H9 (cell line): ENCODE results near the gene CHIT1. TPM values are rescaled to one million over a fixed set of nuclear protein-coding genes. Genes with fewer than 3 reads are reported as not detected.

Source experiments
- DNase-seq: peaks from one replicate; pipeline ENCODE4 v3.0.0-alpha.2; 2017
- H2AFZ ChIP-seq: one replicate; pipeline ENCODE4 v1.6.1; 2013; ENCODE audit warnings: mild to moderate bottlenecking, low read length, control low read depth, moderate library complexity
- H2AK5ac ChIP-seq: 2 replicates; pipeline ENCODE4 v1.6.1; 2013; ENCODE audit warnings: low read length, control low read depth, mixed read lengths; ENCODE audit not compliant: insufficient read length
- H2BK120ac ChIP-seq: one replicate; pipeline ENCODE4 v1.6.1; 2013; ENCODE audit warnings: low read depth, mild to moderate bottlenecking, low read length, control low read depth, inconsistent platforms; ENCODE audit not compliant: poor library complexity, severe bottlenecking
- H2BK12ac ChIP-seq: 2 replicates; pipeline ENCODE4 v1.6.1; 2013; ENCODE audit warnings: low read length, control low read depth, mixed read lengths, low read depth; ENCODE audit not compliant: insufficient read length
- H2BK15ac ChIP-seq: 2 replicates; pipeline ENCODE4 v1.6.1; 2013; ENCODE audit warnings: low read depth, low read length, control low read depth
- H2BK20ac ChIP-seq: one replicate; pipeline ENCODE4 v1.6.1; 2013; ENCODE audit warnings: low read depth, mild to moderate bottlenecking, low read length, control low read depth, inconsistent platforms; ENCODE audit not compliant: poor library complexity, severe bottlenecking
- H2BK5ac ChIP-seq: 2 replicates; pipeline ENCODE4 v1.6.1; 2013; ENCODE audit warnings: low read length, control low read depth, mixed read lengths; ENCODE audit not compliant: insufficient read length
- H3K14ac ChIP-seq: 2 replicates; pipeline ENCODE4 v1.6.1; 2013; ENCODE audit warnings: low read length, control low read depth; ENCODE audit not compliant: insufficient read depth
- H3K18ac ChIP-seq: 2 replicates; pipeline ENCODE4 v1.6.1; 2013; ENCODE audit warnings: low read depth, mild to moderate bottlenecking, mixed read lengths, low read length, control low read depth; ENCODE audit not compliant: insufficient read length
- H3K23ac ChIP-seq: 2 replicates; pipeline ENCODE4 v1.6.1; 2013; ENCODE audit warnings: low read length, control low read depth, mixed read lengths, low read depth; ENCODE audit not compliant: insufficient read length
- H3K23me2 ChIP-seq: 2 replicates; pipeline ENCODE4 v1.6.1; 2013; ENCODE audit warnings: low read depth, mild to moderate bottlenecking, mixed read lengths, low read length, control low read depth; ENCODE audit not compliant: insufficient read length, poor library complexity, severe bottlenecking
- H3K27ac ChIP-seq: 2 replicates; pipeline ENCODE4 v1.5.1; 2013; ENCODE audit warnings: low read length, control low read depth, mixed read lengths, low read depth; ENCODE audit not compliant: insufficient read length
- H3K27me3 ChIP-seq: 2 replicates; pipeline ENCODE4 v1.6.1; 2013; ENCODE audit warnings: low read length, control low read depth, inconsistent platforms; ENCODE audit not compliant: insufficient read depth
- H3K4ac ChIP-seq: 2 replicates; pipeline ENCODE4 v1.6.1; 2013; ENCODE audit warnings: low read depth, mild to moderate bottlenecking, control low read depth, inconsistent platforms, low read length, moderate library complexity
- H3K4me1 ChIP-seq: 2 replicates; pipeline ENCODE4 v1.6.1; 2013; ENCODE audit warnings: low read length, control low read depth, inconsistent platforms; ENCODE audit not compliant: insufficient read depth
- H3K4me2 ChIP-seq: 2 replicates; pipeline ENCODE4 v1.6.1; 2013; ENCODE audit warnings: low read length, control low read depth, mixed read lengths; ENCODE audit not compliant: insufficient read length, insufficient read depth
- H3K56ac ChIP-seq: 2 replicates; pipeline ENCODE4 v1.6.1; 2013; ENCODE audit warnings: low read depth, mild to moderate bottlenecking, mixed read lengths, low read length, control low read depth; ENCODE audit not compliant: insufficient read length
- H3K79me1 ChIP-seq: 2 replicates; pipeline ENCODE4 v1.6.1; 2013; ENCODE audit warnings: low read depth, mild to moderate bottlenecking, moderate library complexity, low read length, control low read depth, inconsistent platforms; ENCODE audit not compliant: insufficient read depth, poor library complexity, severe bottlenecking
- H3K79me2 ChIP-seq: 2 replicates; pipeline ENCODE4 v1.6.1; 2013; ENCODE audit warnings: low read length, control low read depth, inconsistent platforms; ENCODE audit not compliant: insufficient read depth
- H3K9ac ChIP-seq: 2 replicates; pipeline ENCODE4 v1.6.1; 2013; ENCODE audit warnings: low read length, control low read depth, mixed read lengths; ENCODE audit not compliant: insufficient read length; ENCODE audit errors: extremely low read depth
- H3K9me3 ChIP-seq: one replicate; pipeline ENCODE4 v1.6.1; 2013; ENCODE audit warnings: low read depth, low read length, inconsistent platforms; ENCODE audit not compliant: control insufficient read depth
- H3T11ph ChIP-seq: one replicate; pipeline ENCODE4 v1.6.1; 2013; ENCODE audit warnings: mild to moderate bottlenecking, low read length, control low read depth, inconsistent platforms
- H4K20me1 ChIP-seq: one replicate; pipeline ENCODE4 v1.6.1; 2013; ENCODE audit not compliant: control insufficient read depth, insufficient read length, insufficient read depth
- H4K5ac ChIP-seq: 2 replicates; pipeline ENCODE4 v1.6.1; 2013; ENCODE audit warnings: low read depth, mild to moderate bottlenecking, mixed read lengths, low read length, control low read depth; ENCODE audit not compliant: insufficient read length
- H4K8ac ChIP-seq: replicated peaks from 2 replicates; pipeline ENCODE4 v1.6.1; 2013; ENCODE audit warnings: low read length, control low read depth, mixed read lengths, low read depth; ENCODE audit not compliant: insufficient read length
- H4K91ac ChIP-seq: 2 replicates; pipeline ENCODE4 v1.6.1; 2013; ENCODE audit warnings: low read depth, mild to moderate bottlenecking, moderate library complexity, mixed read lengths, low read length, control low read depth; ENCODE audit not compliant: insufficient read length
- H3K27ac Mint-ChIP-seq, 3 experiments: 2 replicates in 2 of 3; 3 replicates in 1 of 3; pipeline ENCODE4 v1.8.0; 2020 to 2021; ENCODE audit warnings: mixed read lengths in 3 of 3, mild to moderate bottlenecking in 1 of 3, moderate library complexity in 1 of 3
- H3K27me3 Mint-ChIP-seq: 2 replicates; pipeline ENCODE4 v1.8.0; 2021; ENCODE audit warnings: low read depth, mild to moderate bottlenecking, moderate library complexity, mixed read lengths
- H3K36me3 Mint-ChIP-seq, 3 experiments: 2 replicates in 2 of 3; 3 replicates in 1 of 3; pipeline ENCODE4 v1.8.0; 2020 to 2021; ENCODE audit warnings: low read depth in 3 of 3, mixed read lengths in 3 of 3; ENCODE audit not compliant: insufficient read depth in 1 of 3
- H3K4me1 Mint-ChIP-seq, 2 experiments: 2 replicates each; pipeline ENCODE4 v1.8.0; 2020; ENCODE audit warnings: mixed read lengths in 2 of 2
- H3K4me3 Mint-ChIP-seq, 2 experiments: 2 replicates in 1 of 2; 3 replicates in 1 of 2; pipeline ENCODE4 v1.8.0; 2020 to 2021; ENCODE audit warnings: mild to moderate bottlenecking in 2 of 2, mixed read lengths in 2 of 2, moderate library complexity in 1 of 2
- H3K9me3 Mint-ChIP-seq, 2 experiments: 2 replicates in 1 of 2; 3 replicates in 1 of 2; pipeline ENCODE4 v1.8.0; 2020; ENCODE audit warnings: mild to moderate bottlenecking in 2 of 2, mixed read lengths in 2 of 2, moderate library complexity in 1 of 2
- WGBS: extraction: QIAGEN DNeasy Blood & Tissue Kit; methylation state at CpG from one replicate; pipeline ENCODE4 v1.1.7; 2013; ENCODE audit warnings: missing lambda C conversion rate, low lambda C conversion rate, mixed read lengths; ENCODE audit not compliant: insufficient read length; ENCODE audit errors: extremely low coverage; 5-methylcytosine and 5-hydroxymethylcytosine counted together
- total RNA-seq: library from RNA; stranded (reverse); gene quantifications from 2 replicates; pipeline ENCODE4 v1.2.1, GENCODE V29; 2021
- TF ChIP-seq, protein P1 (sequence below): fragments of 200-600 bp; sonication (generic); conservative IDR thresholded peaks from 3 replicates; pipeline ENCODE4 v1.8.0; 2021; ENCODE audit warnings: antibody characterized with exemption, mild to moderate bottlenecking

CHIT1 gene
- total RNA-seq, 1 experiment from 2014 or later: not detected

DNA sequence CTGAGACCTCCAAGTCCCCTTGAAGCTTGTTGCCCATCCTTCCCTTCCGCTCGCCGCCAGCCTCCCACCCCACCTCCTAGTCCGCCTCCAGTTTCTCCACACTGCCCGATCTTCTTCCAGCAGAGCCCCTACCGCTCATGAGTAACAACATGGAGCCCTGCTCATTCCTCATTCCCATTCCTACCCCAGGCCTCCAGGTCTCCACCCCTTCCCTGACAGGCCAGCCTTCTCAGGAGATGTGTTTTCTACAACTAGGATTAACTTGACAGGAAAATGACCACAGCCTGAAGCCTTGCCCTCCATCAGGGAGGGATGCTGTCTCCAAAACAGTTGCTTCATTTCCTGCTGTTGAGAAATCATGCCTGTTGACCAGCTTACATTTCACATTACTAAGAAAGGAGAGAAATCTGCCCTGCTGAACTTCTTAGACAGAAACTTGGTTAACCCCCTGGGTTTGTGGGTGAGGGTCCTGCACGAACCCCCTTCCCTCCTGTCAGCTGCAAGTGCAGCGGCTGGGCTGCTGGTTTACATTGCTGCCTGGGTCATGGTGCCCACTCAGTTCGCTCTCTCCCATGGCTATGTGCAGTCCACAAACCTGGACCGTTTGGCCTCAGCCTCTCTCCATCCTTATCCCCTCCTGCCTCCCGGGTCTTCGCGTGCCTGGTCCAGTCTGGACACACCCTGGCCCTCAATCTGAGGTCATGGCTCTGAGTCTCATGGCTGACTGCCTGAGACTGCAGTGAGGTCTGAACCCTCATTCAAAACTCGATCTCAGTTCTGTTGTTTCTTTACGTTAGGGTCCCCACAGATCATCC, 26.8 kb downstream of the CHIT1 start:
- Histone ChIP-seq H3K27me3 (peaks cover 2% of the 10 kb centered on the region; the same call in 1 of the 2 replicates), H3K79me1 (no peaks in the 10 kb centered on the region), H2BK20ac (no peak overlapping the region), H2BK12ac (no peak overlapping the region), H2BK15ac (no peak overlapping the region), H3K4me2 (no peak overlapping the region), H2BK5ac (no peak overlapping the region), H3T11ph (no peak overlapping the region), H3K9ac (no peak overlapping the region), H4K5ac (no peak overlapping the region), H3K4ac (no peak overlapping the region), H3K9me3 (no peaks in the 10 kb centered on the region), H3K79me2 (no peaks in the 10 kb centered on the region), H3K14ac (peak overlapping the region; percentile 21; the same call in 1 of the 2 replicates), H3K56ac (no peak overlapping the region), H3K23me2 (no peaks in the 10 kb centered on the region), H4K8ac (no peak overlapping the region), H3K23ac (no peak overlapping the region), H4K91ac (no peak overlapping the region), H2AFZ (no peak overlapping the region), H3K4me1 (no peaks in the 10 kb centered on the region), H2BK120ac (no peak overlapping the region), H2AK5ac (no peak overlapping the region), H3K18ac (no peak overlapping the region), H4K20me1 (no peaks in the 10 kb centered on the region), H3K27ac (no peak overlapping the region)
- no peak for DNase-seq
- Mint-ChIP-seq H3K36me3 (no peaks in the 10 kb centered on the region), H3K27ac (no peak overlapping the region), H3K4me3 (no peak overlapping the region), H3K27me3 (peaks cover 24% of the 10 kb centered on the region), H3K4me1 (peaks cover 8 to 9% of the 10 kb centered on the region in 2 experiments), H3K9me3 (peaks cover 2 to 3% of the 10 kb centered on the region in 2 experiments; a peak in 3 of 5 replicates)
- WGBS: no CpG with 5 or more reads among the region's 15 CpGs
- TF ChIP-seq, protein P1, sequence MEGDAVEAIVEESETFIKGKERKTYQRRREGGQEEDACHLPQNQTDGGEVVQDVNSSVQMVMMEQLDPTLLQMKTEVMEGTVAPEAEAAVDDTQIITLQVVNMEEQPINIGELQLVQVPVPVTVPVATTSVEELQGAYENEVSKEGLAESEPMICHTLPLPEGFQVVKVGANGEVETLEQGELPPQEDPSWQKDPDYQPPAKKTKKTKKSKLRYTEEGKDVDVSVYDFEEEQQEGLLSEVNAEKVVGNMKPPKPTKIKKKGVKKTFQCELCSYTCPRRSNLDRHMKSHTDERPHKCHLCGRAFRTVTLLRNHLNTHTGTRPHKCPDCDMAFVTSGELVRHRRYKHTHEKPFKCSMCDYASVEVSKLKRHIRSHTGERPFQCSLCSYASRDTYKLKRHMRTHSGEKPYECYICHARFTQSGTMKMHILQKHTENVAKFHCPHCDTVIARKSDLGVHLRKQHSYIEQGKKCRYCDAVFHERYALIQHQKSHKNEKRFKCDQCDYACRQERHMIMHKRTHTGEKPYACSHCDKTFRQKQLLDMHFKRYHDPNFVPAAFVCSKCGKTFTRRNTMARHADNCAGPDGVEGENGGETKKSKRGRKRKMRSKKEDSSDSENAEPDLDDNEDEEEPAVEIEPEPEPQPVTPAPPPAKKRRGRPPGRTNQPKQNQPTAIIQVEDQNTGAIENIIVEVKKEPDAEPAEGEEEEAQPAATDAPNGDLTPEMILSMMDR: no peak
